AG09309 (cell line): ENCODE measurements around the gene SLC22A13.

Experiments used
- DNase-seq: peaks from one replicate; pipeline ENCODE4 v3.0.0-alpha.2; 2010; ENCODE audit warnings: low read depth
- H3K4me3 ChIP-seq: 2 replicates; pipeline ENCODE4 v1.5.1; 2011; ENCODE audit warnings: mild to moderate bottlenecking, low read depth, low read length, moderate library complexity; ENCODE audit not compliant: control insufficient read depth
- CTCF ChIP-seq: IDR thresholded peaks from 2 replicates; pipeline ENCODE4 v1.5.1; 2011; ENCODE audit warnings: mild to moderate bottlenecking, low read depth, low read length, inconsistent platforms; ENCODE audit not compliant: insufficient read depth, control insufficient read depth; ENCODE audit errors: missing control alignments

The SLC22A13 gene

DNA sequence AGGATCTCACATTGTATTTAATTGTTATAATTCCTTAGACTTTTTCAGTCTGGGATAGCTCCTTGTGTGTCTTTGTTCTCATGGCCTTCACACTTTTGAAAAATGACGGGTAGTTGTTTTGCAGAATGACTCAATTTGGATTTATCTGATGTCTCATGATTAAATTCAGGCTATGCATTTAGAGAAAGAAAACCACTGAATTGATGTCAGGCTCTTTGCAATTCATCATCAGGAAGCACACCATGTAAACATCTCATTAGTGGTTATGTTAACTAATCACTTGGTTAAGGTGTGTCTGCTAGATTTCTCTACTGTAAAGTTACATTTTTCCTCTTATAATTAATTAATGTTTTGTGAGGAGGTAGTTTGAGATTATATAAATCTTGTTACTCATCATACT lies 8.0 kb upstream of the SLC22A13 start:
- H3K4me3 ChIP-seq, result no peak overlapping the region
- no peak for DNase-seq
- TF ChIP-seq CTCF, result no peak

GRCh38 chr3:38260474-38260873 lies 5.1 kb upstream of the SLC22A13 start:
- DNase-seq, result no peak
- H3K4me3 ChIP-seq, result no peak overlapping the region
- TF ChIP-seq CTCF, result no peak

- DNase-seq, result no peak
- no peak for TF ChIP-seq CTCF
- H3K4me3 ChIP-seq, result no peak overlapping the region
These were observed 1.2 kb upstream of the SLC22A13 start for GRCh38 chr3:38264353-38264771.

DNA sequence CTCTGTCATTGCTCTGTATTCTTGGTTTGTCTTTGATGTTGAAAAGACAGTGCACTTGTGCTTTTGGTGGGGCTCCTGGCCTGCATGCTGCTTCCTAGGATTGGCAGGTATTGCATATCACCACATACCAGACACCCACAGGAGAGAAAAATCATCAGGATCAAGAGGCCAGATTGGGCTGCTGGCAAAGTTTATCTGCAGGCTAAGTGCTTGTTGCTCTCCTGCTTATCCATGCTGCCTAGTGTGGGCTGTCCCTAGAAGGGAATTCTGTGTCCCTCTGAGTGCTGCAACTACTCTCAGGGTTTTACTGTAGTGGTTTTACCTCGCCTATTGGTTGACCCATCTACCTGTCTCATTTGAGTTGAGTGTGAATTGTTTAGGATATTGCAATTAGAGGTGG lies 833 bp upstream of the SLC22A13 start:
- no peak for TF ChIP-seq CTCF
- no peak for DNase-seq
- H3K4me3 ChIP-seq, result no peak overlapping the region

DNA sequence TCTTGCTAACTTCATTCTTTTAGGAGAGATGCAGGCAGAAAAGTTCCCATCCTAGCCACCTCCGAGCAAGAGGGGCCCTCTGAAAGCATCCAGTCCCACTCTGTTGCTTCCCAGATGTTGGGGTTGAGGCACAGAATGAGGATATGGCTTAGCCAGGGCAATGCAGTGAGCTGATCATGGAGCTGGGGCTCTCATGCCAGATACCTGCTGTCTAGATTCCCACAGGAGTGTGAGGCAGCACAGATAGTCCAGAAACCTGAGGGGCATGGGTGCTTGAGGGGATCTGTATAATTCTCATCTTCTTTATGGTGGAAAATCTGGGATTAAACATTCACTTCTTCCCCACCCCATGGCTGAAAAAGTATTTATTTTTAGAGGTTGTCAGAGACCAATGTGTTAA lies 1.2 kb downstream of the SLC22A13 start:
- no peak for DNase-seq
- no peak overlapping the region for H3K4me3 ChIP-seq
- no peak for TF ChIP-seq CTCF

GRCh38 chr3:38267662-38268061 lies 2.0 kb downstream of the SLC22A13 start:
- DNase-seq, result no peak
- no peak for TF ChIP-seq CTCF
- no peak overlapping the region for H3K4me3 ChIP-seq

DNA sequence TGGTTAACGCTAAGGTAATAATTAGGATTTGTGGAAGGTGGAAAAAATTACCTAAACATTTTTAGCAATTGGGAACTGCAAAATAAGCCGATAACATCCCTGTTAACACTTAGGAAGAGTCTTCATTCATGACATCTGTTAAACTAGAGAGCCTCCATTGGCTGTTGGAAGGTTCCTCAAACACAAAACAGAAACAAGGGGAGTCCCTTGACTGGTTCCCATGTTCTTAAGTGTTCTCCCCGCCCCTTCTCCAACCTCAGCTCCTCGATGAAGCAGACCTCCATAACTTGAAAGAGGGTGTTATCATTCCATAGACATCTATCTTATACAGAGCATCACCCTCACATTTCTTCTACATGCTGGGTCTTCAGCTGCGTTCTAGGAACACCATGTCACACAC lies 2.5 kb downstream of the SLC22A13 start:
- H3K4me3 ChIP-seq, result no peak overlapping the region
- DNase-seq, result no peak
- no peak for TF ChIP-seq CTCF
